AG08395 (cell line): ENCODE measurements around the gene PXMP4.
A peak's percentile ranks its signal among the peaks of the same experiment; 100 is the strongest.

Experiments used
- DNase-seq: peaks from one replicate; pipeline ENCODE4 v3.0.0; 2012; ENCODE audit warnings: mixed read lengths, low spot score

PXMP4 gene

GRCh38 chr20:33656010-33656782 lies 63.9 kb downstream of the PXMP4 start:
- DNase-seq = no peak

GRCh38 chr20:33655164-33655563 lies 64.9 kb downstream of the PXMP4 start:
- no peak for DNase-seq

- no peak for DNase-seq
These were observed 65.4 kb downstream of the PXMP4 start for GRCh38 chr20:33654680-33655161.

GRCh38 chr20:33653900-33654596 lies 66.1 kb downstream of the PXMP4 start:
- DNase-seq = no peak

- peak; percentile 87 for DNase-seq
These were observed 66.8 kb downstream of the PXMP4 start for GRCh38 chr20:33653218-33653899.
